Choroid plexus epithelial cell (primary cell): ENCODE results near the gene XKR7.
"Not testable (repeated sequence)": the region's sequence is repeated elsewhere in the genome, so short reads cannot be mapped to it uniquely, and the experiment has no call there.

Experiments used
- DNase-seq: peaks from one replicate; pipeline ENCODE4 v3.0.0-alpha.2; 2010; ENCODE audit warnings: low read depth
- H3K4me3 ChIP-seq: 2 replicates; pipeline ENCODE4 v1.5.1; 2011; ENCODE audit warnings: low read depth, mild to moderate bottlenecking, control low read depth, low read length, moderate library complexity
- CTCF ChIP-seq: conservative IDR thresholded peaks from 2 replicates; pipeline ENCODE4 v1.5.1; 2011; ENCODE audit warnings: low read depth, mild to moderate bottlenecking, control low read depth, inconsistent platforms, low read length, moderate library complexity

The XKR7 gene

GRCh38 chr20:31923388-31924331 is 44.3 kb upstream of the XKR7 start:
- DNase-seq, result no peak
- no peak overlapping the region for H3K4me3 ChIP-seq
- no peak for TF ChIP-seq CTCF

- TF ChIP-seq CTCF, result no peak
- H3K4me3 ChIP-seq, result no peak overlapping the region
Measured at GRCh38 chr20:31924561-31924960, 43.4 kb upstream of the XKR7 start.

GRCh38 chr20:31925631-31926030 is 42.3 kb upstream of the XKR7 start:
- no peak for DNase-seq
- no peak for TF ChIP-seq CTCF
- no peak overlapping the region for H3K4me3 ChIP-seq

More at GRCh38 chr20:31924561-31924960, 43.4 kb upstream of the XKR7 start:
- DNase-seq, result no peak

- no peak for TF ChIP-seq CTCF
- H3K4me3 ChIP-seq, result no peak overlapping the region
- DNase-seq, result no peak
Measured at GRCh38 chr20:31926493-31926892, 41.5 kb upstream of the XKR7 start.

GRCh38 chr20:31927627-31928159 is 40.3 kb upstream of the XKR7 start:
- H3K4me3 ChIP-seq, result no peak overlapping the region
- DNase-seq, result no peak
- TF ChIP-seq CTCF, result no peak

- not testable (repeated sequence) for H3K4me3 ChIP-seq, DNase-seq
Measured at GRCh38 chr20:31929631-31930030, 38.3 kb upstream of the XKR7 start.

- no peak overlapping the region for H3K4me3 ChIP-seq
- no peak for DNase-seq
- no peak for TF ChIP-seq CTCF
Measured at GRCh38 chr20:31930779-31931178, 37.2 kb upstream of the XKR7 start.
